HEK293 (cell line): ENCODE measurements around the gene TIAM2.

Experiments used
- CTCF ChIA-PET: fragments of 350-600 bp; formaldehyde crosslinking; extraction: SDS; loops from one replicate; lab custom pipeline; 2021; ENCODE audit warnings: antibody characterized with exemption; lab: Yijun Ruan, JAX
- POLR2A ChIA-PET: fragments of 300-600 bp; formaldehyde crosslinking; extraction: SDS; loops from one replicate; lab custom pipeline; 2020; ENCODE audit warnings: antibody characterized with exemption, inconsistent platforms; lab: Yijun Ruan, JAX
- H3K27ac ChIP-seq: fragments of 200-500 bp; sonication (Bioruptor generic); 2 replicates; pipeline ENCODE4 v1.5.1; 2014; ENCODE audit warnings: low read depth, low read length, control low read depth, inconsistent platforms; ENCODE audit errors: extremely low read depth
- H3K36me3 ChIP-seq, 2 experiments: fragments of 200-500 bp in 1 of 2; sonication (Bioruptor generic) in 1 of 2; 1 replicate in 1 of 2; 2 replicates in 1 of 2; pipeline ENCODE4 v1.5.1; 2014 to 2017; ENCODE audit warnings: inconsistent platforms in 2 of 2, low read length in 2 of 2; ENCODE audit not compliant: control insufficient read depth in 2 of 2, insufficient read depth in 1 of 2
- H3K4me1 ChIP-seq: fragments of 200-500 bp; sonication (Bioruptor generic); 2 replicates; pipeline ENCODE4 v1.5.1; 2014; ENCODE audit warnings: mild to moderate bottlenecking, low read length, inconsistent platforms; ENCODE audit not compliant: control insufficient read depth, insufficient read depth
- H3K4me3 ChIP-seq: 2 replicates; pipeline ENCODE4 v1.5.1; 2011; ENCODE audit warnings: low read depth, mild to moderate bottlenecking, control low read depth, low read length, moderate library complexity
- H3K9me3 ChIP-seq: fragments of 200-500 bp; sonication (Bioruptor generic); 2 replicates; pipeline ENCODE4 v1.5.1; 2014; ENCODE audit warnings: low read depth, low read length, inconsistent platforms; ENCODE audit not compliant: control insufficient read depth, insufficient read depth
- BCL11A ChIP-seq: fragments of 450-650 bp; formaldehyde crosslinking; IDR thresholded peaks from 2 replicates; pipeline ENCODE4 v1.5.1; 2016; ENCODE audit warnings: low read depth, missing biosample characterization, missing genetic modification characterization
- GLIS1 ChIP-seq: fragments of 450-650 bp; formaldehyde crosslinking; IDR thresholded peaks from 2 replicates; pipeline ENCODE4 v1.5.1; 2016; ENCODE audit warnings: missing biosample characterization, missing genetic modification characterization
- HOXA7 ChIP-seq: sonication (generic); formaldehyde crosslinking; IDR thresholded peaks from 2 replicates; pipeline ENCODE4 v1.8.1; 2022; ENCODE audit warnings: missing genetic modification reagents, borderline replicate concordance
- INSM2 ChIP-seq: fragments of 450-650 bp; formaldehyde crosslinking; IDR thresholded peaks from 2 replicates; pipeline ENCODE4 v1.5.1; 2016; ENCODE audit warnings: missing biosample characterization, missing genetic modification characterization
- MEIS1 ChIP-seq: sonication (generic); formaldehyde crosslinking; IDR thresholded peaks from 2 replicates; pipeline ENCODE4 v1.8.1; 2022; ENCODE audit warnings: missing genetic modification reagents, mild to moderate bottlenecking, borderline replicate concordance
- PBX3 ChIP-seq: sonication (generic); formaldehyde crosslinking; IDR thresholded peaks from 2 replicates; pipeline ENCODE4 v1.8.1; 2022; ENCODE audit warnings: mild to moderate bottlenecking, moderate library complexity, missing genetic modification reagents
- RBAK ChIP-seq: fragments of 450-650 bp; formaldehyde crosslinking; IDR thresholded peaks from 2 replicates; pipeline ENCODE4 v1.5.1; 2016; ENCODE audit warnings: missing biosample characterization, missing genetic modification characterization
- TCF7L2 ChIP-seq: IDR thresholded peaks from 2 replicates; pipeline ENCODE4 v1.6.1; 2011; ENCODE audit warnings: low read depth, mild to moderate bottlenecking, inconsistent platforms, low read length, moderate library complexity, borderline replicate concordance
- ZNF202 ChIP-seq: fragments of 450-650 bp; formaldehyde crosslinking; IDR thresholded peaks from 2 replicates; pipeline ENCODE4 v1.5.1; 2016; ENCODE audit warnings: missing biosample characterization, missing genetic modification characterization, borderline replicate concordance
- ZNF214 ChIP-seq: fragments of 450-650 bp; formaldehyde crosslinking; IDR thresholded peaks from 2 replicates; pipeline ENCODE4 v1.5.1; 2017; ENCODE audit warnings: missing biosample characterization, mild to moderate bottlenecking, missing genetic modification characterization, borderline replicate concordance
- ZNF24 ChIP-seq: fragments of 450-650 bp; formaldehyde crosslinking; IDR thresholded peaks from 2 replicates; pipeline ENCODE4 v1.5.1; 2016; ENCODE audit warnings: missing biosample characterization, missing genetic modification characterization
- ZNF350 ChIP-seq: fragments of 450-650 bp; formaldehyde crosslinking; IDR thresholded peaks from 2 replicates; pipeline ENCODE4 v1.5.0; 2017; ENCODE audit warnings: missing biosample characterization, mild to moderate bottlenecking, missing genetic modification characterization
- ZNF560 ChIP-seq: fragments of 450-650 bp; formaldehyde crosslinking; IDR thresholded peaks from 2 replicates; pipeline ENCODE4 v1.5.1; 2017; ENCODE audit warnings: missing biosample characterization, missing genetic modification characterization, borderline replicate concordance
- ZNF623 ChIP-seq: fragments of 450-650 bp; formaldehyde crosslinking; IDR thresholded peaks from 2 replicates; pipeline ENCODE4 v1.5.1; 2016; ENCODE audit warnings: missing biosample characterization, missing genetic modification characterization
- ZNF645 ChIP-seq: fragments of 450-650 bp; formaldehyde crosslinking; IDR thresholded peaks from 2 replicates; pipeline ENCODE4; 2016; ENCODE audit warnings: missing biosample characterization, missing genetic modification characterization
- ZNF664 ChIP-seq: fragments of 450-650 bp; formaldehyde crosslinking; IDR thresholded peaks from 2 replicates; pipeline ENCODE4 v1.5.1; 2016; ENCODE audit warnings: missing biosample characterization, missing genetic modification characterization
- ZNF830 ChIP-seq: fragments of 450-650 bp; IDR thresholded peaks from 2 replicates; pipeline ENCODE4 v1.5.0; 2018; ENCODE audit warnings: missing biosample characterization, missing genetic modification characterization, low read depth, mild to moderate bottlenecking, moderate library complexity
- ZNF843 ChIP-seq: fragments of 450-650 bp; formaldehyde crosslinking; IDR thresholded peaks from 2 replicates; pipeline ENCODE4 v1.5.1; 2016; ENCODE audit warnings: missing biosample characterization, missing genetic modification characterization
- ZSCAN4 ChIP-seq: fragments of 450-650 bp; formaldehyde crosslinking; IDR thresholded peaks from 2 replicates; pipeline ENCODE4 v1.5.1; 2017; ENCODE audit warnings: missing biosample characterization, missing genetic modification characterization

The TIAM2 gene

GRCh38 chr6:155110721-155111120 lies 115.6 kb downstream of the TIAM2 start:
- CTCF ChIA-PET: no interaction called here

GRCh38 chr6:155112757-155113156 lies 117.6 kb downstream of the TIAM2 start:
- POLR2A ChIA-PET: no interaction called here
- CTCF ChIA-PET: no interaction called here
- Histone ChIP-seq H3K27ac (no peak overlapping the region), H3K4me1 (0 out of 2 replicates have a peak, but pooled peaks cover 3% of the 10 kb centered on the region)
- TF ChIP-seq ZNF560 (tag by site-specific recombination): no peak
- TF ChIP-seq ZNF664 (tag by site-specific recombination): no peak
- TF ChIP-seq RBAK (tag by site-specific recombination): no peak
- TF ChIP-seq, all 188 proteins: peak for 0
- Histone ChIP-seq H3K36me3 (no peaks in the 10 kb centered on the region), H3K9me3 (no peaks in the 10 kb centered on the region), H3K4me3 (no peak overlapping the region)

More at GRCh38 chr6:155110721-155111120, 115.6 kb downstream of the TIAM2 start:
- POLR2A ChIA-PET: no interaction called here
- no peaks in the 10 kb centered on the region for H3K36me3 ChIP-seq
- no peak for TF ChIP-seq ZNF214 (tag by site-specific recombination)
- TF ChIP-seq PBX3 (CRISPR knock-in tag): no peak
- TF ChIP-seq, all 188 proteins: peak for 0
- Histone ChIP-seq H3K9me3 (no peaks in the 10 kb centered on the region), H3K4me3 (no peak overlapping the region), H3K27ac (no peak overlapping the region), H3K4me1 (0 out of 2 replicates have a peak, but pooled peaks cover 3% of the 10 kb centered on the region)

GRCh38 chr6:155115893-155116570 lies 120.9 kb downstream of the TIAM2 start:
- CTCF ChIA-PET: interaction anchor here (0.6 kb wide), 1 partner anchor 101 kb away, joined by 4 read pairs; no protein-coding TSS in a partner anchor

GRCh38 chr6:155116571-155116910 lies 121.4 kb downstream of the TIAM2 start:
- no peak for TF ChIP-seq TCF7L2
- no peak for TF ChIP-seq ZNF623
- no peak for TF ChIP-seq ZNF350 (tag by site-specific recombination)
- no peak for TF ChIP-seq ZSCAN4 (tag by site-specific recombination)
- TF ChIP-seq ZNF645: no peak
- no peak for TF ChIP-seq HOXA7 (CRISPR knock-in tag)
- TF ChIP-seq ZNF202 (tag by site-specific recombination): no peak
- no peak for TF ChIP-seq ZNF24 (tag by site-specific recombination)
- no peak for TF ChIP-seq INSM2 (tag by site-specific recombination)
- no peak for TF ChIP-seq BCL11A (tag by site-specific recombination)
- no peak for TF ChIP-seq MEIS1 (CRISPR knock-in tag)
- TF ChIP-seq GLIS1 (tag by site-specific recombination): no peak
- no peak for TF ChIP-seq ZNF843
- H3K4me1 ChIP-seq: no peaks in the 10 kb centered on the region
- H3K27ac ChIP-seq: no peak overlapping the region
- no peaks in the 10 kb centered on the region for H3K36me3 ChIP-seq
- H3K9me3 ChIP-seq: no peaks in the 10 kb centered on the region
- H3K4me3 ChIP-seq: no peak overlapping the region
- POLR2A ChIA-PET: no interaction called here
- CTCF ChIA-PET: interaction anchor here (0.6 kb wide), 1 partner anchor 101 kb away, joined by 4 read pairs; no protein-coding TSS in a partner anchor

More at GRCh38 chr6:155115893-155116570, 120.9 kb downstream of the TIAM2 start:
- POLR2A ChIA-PET: no interaction called here
- Histone ChIP-seq H3K9me3 (no peaks in the 10 kb centered on the region), H3K36me3 (no peaks in the 10 kb centered on the region), H3K27ac (no peak overlapping the region), H3K4me3 (no peak overlapping the region), H3K4me1 (0 out of 2 replicates have a peak, but pooled peaks cover under 1% of the 10 kb centered on the region)
- no peak for TF ChIP-seq ZNF830 (tag by site-specific recombination)
